C4-2B (cell line): ENCODE data around the gene HSD17B11.

ENCODE experiments used
- ZFX ChIP-seq: fragments of 450-650 bp; IDR thresholded peaks from 2 replicates; pipeline ENCODE4 v1.6.1; 2017
- TF ChIP-seq, protein P1 (sequence below): fragments of 450-650 bp; conservative IDR thresholded peaks from 2 replicates; pipeline ENCODE4 v1.5.1; 2017; ENCODE audit warnings: mild to moderate bottlenecking

DNA sequence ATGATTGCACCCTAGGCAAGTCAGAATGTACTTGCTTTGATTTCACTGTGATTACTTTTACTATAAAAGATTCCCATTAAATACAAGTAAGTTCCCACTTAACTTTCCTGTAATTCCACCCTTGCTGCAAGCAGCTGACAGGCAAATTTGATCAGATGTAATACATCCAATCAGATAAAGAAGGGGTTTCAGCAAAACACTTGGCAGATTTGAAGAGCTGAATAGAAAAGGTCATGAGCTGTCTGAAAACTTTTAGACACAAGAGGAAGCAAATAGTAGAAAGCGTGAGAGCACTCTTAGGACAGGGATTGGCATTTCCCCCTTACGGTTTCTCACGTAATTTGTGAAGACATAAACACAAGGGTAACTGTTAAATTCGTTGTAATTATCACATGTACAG lies 91.1 kb downstream of the HSD17B11 start:
- TF ChIP-seq, protein P1, sequence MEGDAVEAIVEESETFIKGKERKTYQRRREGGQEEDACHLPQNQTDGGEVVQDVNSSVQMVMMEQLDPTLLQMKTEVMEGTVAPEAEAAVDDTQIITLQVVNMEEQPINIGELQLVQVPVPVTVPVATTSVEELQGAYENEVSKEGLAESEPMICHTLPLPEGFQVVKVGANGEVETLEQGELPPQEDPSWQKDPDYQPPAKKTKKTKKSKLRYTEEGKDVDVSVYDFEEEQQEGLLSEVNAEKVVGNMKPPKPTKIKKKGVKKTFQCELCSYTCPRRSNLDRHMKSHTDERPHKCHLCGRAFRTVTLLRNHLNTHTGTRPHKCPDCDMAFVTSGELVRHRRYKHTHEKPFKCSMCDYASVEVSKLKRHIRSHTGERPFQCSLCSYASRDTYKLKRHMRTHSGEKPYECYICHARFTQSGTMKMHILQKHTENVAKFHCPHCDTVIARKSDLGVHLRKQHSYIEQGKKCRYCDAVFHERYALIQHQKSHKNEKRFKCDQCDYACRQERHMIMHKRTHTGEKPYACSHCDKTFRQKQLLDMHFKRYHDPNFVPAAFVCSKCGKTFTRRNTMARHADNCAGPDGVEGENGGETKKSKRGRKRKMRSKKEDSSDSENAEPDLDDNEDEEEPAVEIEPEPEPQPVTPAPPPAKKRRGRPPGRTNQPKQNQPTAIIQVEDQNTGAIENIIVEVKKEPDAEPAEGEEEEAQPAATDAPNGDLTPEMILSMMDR = no peak
- TF ChIP-seq ZFX = no peak
